ENCODE results near the gene GRID2. TPM values are rescaled to one million over a fixed set of nuclear protein-coding genes. Genes with fewer than 3 reads are reported as not detected.

GRID2 gene
- total and polyA plus RNA-seq, 2 experiments from 2014 or later = 0.12 TPM; not detected in 1

DNA sequence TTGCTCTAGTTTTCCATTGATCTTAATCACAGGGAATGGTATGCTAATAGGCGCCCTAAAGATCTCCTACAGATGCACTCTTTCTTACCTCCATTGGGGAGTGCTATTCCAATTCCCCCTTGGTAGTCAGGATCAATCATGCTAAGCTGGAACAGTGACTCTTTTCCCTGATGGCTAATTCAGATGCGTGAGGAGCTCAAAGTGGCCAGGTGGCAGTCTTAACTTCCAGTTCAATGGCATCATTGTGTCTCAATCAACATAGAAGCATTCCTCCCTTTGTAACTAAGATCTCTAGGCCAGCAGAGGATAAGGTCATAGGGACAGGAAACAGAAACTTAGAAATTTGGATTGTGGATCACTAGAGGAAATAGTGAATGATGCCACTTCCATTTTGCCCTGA, 216.8 kb downstream of the GRID2 start:
- H3K9me3 ChIP-seq (ENCODE audit: low read depth) = no peaks in the 10 kb centered on the region
- H3K4me1 ChIP-seq (ENCODE audit: low read depth) = peaks cover 32% of the 10 kb centered on the region
- no peak overlapping the region for H3K27ac ChIP-seq
- DNase-seq (ENCODE audit: low read depth in 1 of 2, low spot score in 1 of 2) = no peak
- no peaks in the 10 kb centered on the region for H3K27me3 ChIP-seq
- no peak overlapping the region for H3K4me3 ChIP-seq
- H3K36me3 ChIP-seq = no peaks in the 10 kb centered on the region
- TF ChIP-seq, protein P1, sequence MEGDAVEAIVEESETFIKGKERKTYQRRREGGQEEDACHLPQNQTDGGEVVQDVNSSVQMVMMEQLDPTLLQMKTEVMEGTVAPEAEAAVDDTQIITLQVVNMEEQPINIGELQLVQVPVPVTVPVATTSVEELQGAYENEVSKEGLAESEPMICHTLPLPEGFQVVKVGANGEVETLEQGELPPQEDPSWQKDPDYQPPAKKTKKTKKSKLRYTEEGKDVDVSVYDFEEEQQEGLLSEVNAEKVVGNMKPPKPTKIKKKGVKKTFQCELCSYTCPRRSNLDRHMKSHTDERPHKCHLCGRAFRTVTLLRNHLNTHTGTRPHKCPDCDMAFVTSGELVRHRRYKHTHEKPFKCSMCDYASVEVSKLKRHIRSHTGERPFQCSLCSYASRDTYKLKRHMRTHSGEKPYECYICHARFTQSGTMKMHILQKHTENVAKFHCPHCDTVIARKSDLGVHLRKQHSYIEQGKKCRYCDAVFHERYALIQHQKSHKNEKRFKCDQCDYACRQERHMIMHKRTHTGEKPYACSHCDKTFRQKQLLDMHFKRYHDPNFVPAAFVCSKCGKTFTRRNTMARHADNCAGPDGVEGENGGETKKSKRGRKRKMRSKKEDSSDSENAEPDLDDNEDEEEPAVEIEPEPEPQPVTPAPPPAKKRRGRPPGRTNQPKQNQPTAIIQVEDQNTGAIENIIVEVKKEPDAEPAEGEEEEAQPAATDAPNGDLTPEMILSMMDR (IDR thresholded peaks at IDR 0.05; ENCODE audit: low read depth, low read length) = no peak

DNA sequence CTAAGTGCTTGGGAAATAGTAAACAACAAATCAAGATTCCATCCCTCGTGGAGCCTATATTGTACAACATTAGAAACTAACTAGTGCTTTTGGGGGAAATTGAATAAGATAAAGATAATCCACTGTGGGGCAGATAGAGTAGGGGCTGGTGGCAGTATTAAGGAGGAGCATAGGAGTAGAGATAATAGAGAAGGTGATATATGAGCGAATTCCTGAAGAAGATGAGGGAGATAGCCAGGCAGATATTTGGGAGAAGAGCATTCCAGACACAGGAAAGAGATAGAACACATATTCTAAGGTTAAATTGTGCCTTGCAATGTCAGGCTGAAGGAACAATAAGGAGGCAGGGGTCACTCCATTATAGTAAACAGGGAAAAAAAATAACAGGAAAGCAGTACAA, 218.2 kb downstream of the GRID2 start:
- peak overlapping the region; percentile 94 for H3K27ac ChIP-seq
- TF ChIP-seq, protein P1 (IDR thresholded peaks at IDR 0.05; ENCODE audit: low read depth, low read length) = no peak
- H3K36me3 ChIP-seq = no peaks in the 10 kb centered on the region
- no peaks in the 10 kb centered on the region for H3K9me3 ChIP-seq (ENCODE audit: low read depth)
- no peaks in the 10 kb centered on the region for H3K27me3 ChIP-seq
- DNase-seq (ENCODE audit: low read depth in 1 of 2, low spot score in 1 of 2) = no peak
- peaks cover 32% of the 10 kb centered on the region for H3K4me1 ChIP-seq (ENCODE audit: low read depth)
- H3K4me3 ChIP-seq = no peak overlapping the region

DNA sequence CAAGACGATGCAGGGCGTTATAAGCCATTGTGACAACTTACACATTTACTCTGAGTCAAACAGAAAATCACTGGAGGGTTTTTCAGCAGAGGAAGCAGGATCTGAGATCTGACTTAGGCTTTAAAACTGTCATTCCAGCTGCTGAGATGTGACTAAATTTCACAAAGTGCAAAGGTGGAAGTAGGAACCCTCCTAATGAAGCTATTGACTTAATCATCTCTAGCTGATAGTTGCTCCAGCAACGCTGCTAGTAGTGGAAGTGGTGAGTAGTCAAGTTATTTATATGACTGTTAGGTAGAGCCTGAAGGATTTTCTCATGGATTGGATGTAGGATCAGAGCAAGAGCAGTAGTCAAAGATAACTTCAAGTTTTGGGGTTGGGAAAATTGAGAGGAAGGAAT, 218.6 kb downstream of the GRID2 start:
- peak in 1 of 2 donors; percentile 70 for DNase-seq (ENCODE audit: low read depth in 1 of 2, low spot score in 1 of 2)
- TF ChIP-seq, protein P1 (IDR thresholded peaks at IDR 0.05; ENCODE audit: low read depth, low read length) = no peak
- no peak overlapping the region for H3K4me3 ChIP-seq
- peaks cover 32% of the 10 kb centered on the region for H3K4me1 ChIP-seq (ENCODE audit: low read depth)
- peak overlapping the region; percentile 94 for H3K27ac ChIP-seq
- no peaks in the 10 kb centered on the region for H3K9me3 ChIP-seq (ENCODE audit: low read depth)
- H3K36me3 ChIP-seq = no peaks in the 10 kb centered on the region
- no peaks in the 10 kb centered on the region for H3K27me3 ChIP-seq

DNA sequence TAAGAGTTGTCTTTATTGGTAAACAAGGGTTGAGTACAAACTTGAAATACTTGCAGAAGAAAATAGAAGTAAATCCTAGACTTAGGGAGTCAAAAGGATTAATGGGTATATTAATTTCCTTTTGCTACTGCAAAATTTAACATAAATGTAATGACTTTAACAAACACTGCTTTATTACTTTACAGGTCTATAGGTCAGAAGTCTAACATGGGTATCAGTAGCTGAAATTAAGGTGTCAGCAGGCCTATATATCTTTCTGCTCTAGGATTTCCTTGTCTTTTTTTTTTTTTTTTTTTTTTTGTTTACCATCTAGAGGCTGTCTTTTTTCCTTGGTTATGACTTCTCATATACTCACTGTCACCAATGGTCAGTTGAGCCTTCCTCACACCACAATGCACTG, 220.4 kb downstream of the GRID2 start:
- no peaks in the 10 kb centered on the region for H3K9me3 ChIP-seq (ENCODE audit: low read depth)
- H3K27ac ChIP-seq = peak overlapping the region; percentile 94
- no peaks in the 10 kb centered on the region for H3K36me3 ChIP-seq
- no peak overlapping the region for H3K4me3 ChIP-seq
- no peaks in the 10 kb centered on the region for H3K27me3 ChIP-seq
- H3K4me1 ChIP-seq (ENCODE audit: low read depth) = peaks cover 32% of the 10 kb centered on the region
- TF ChIP-seq, protein P1 (IDR thresholded peaks at IDR 0.05; ENCODE audit: low read depth, low read length) = no peak
- DNase-seq (ENCODE audit: low read depth in 1 of 2, low spot score in 1 of 2) = no peak

DNA sequence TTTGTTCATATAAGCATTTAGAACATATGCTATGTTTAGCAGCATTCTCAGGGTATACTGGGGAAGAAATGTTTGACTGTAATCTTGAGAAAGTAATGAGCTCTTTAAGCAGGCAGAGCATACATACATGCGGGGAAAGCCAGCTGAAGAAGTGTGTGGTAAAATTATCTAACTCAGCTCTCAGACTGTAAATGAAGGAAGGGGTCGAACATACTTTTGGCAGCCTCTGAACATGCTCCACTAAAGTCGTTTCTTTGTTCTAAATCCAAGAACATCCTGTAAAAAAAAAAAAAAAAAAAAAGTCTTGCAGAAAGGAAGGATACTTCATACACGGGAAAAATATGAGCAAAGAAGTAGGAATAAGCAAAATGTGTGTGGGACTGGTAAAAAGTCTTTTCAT, 224.8 kb downstream of the GRID2 start:
- Histone ChIP-seq H3K36me3 (no peaks in the 10 kb centered on the region), H3K4me1 (ENCODE audit: low read depth) (peaks cover 5% of the 10 kb centered on the region), H3K27me3 (no peaks in the 10 kb centered on the region), H3K27ac (no peak overlapping the region), H3K9me3 (ENCODE audit: low read depth) (no peaks in the 10 kb centered on the region), H3K4me3 (no peak overlapping the region)
- TF ChIP-seq, protein P1 (IDR thresholded peaks at IDR 0.05; ENCODE audit: low read depth, low read length) = no peak
- no peak for DNase-seq (ENCODE audit: low read depth in 1 of 2, low spot score in 1 of 2)

DNA sequence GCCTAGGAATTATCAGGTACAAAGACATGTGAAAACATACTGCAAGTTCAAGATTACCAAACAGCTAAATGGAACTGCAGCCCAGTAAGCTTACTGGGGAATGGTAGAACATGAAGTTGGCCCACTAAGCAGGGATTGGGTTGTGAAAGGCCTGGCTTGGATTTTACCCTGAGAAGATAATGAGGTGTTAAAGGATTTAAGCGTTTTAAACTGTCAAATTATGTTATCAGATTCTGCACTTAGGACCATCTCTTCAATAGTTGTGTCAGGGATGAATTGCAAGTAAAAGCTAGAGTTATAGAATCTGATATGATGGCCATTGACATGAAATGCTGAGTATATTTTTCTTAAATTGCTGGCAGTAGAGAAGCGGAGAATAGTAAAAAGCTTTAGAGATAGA, 225.7 kb downstream of the GRID2 start:
- no peak for DNase-seq (ENCODE audit: low read depth in 1 of 2, low spot score in 1 of 2)
- H3K4me3 ChIP-seq = no peak overlapping the region
- H3K27ac ChIP-seq = no peak overlapping the region
- H3K4me1 ChIP-seq (ENCODE audit: low read depth) = no peaks in the 10 kb centered on the region
- H3K9me3 ChIP-seq (ENCODE audit: low read depth) = no peaks in the 10 kb centered on the region
- H3K36me3 ChIP-seq = no peaks in the 10 kb centered on the region
- no peaks in the 10 kb centered on the region for H3K27me3 ChIP-seq
- TF ChIP-seq, protein P1 (IDR thresholded peaks at IDR 0.05; ENCODE audit: low read depth, low read length) = no peak

All from cardiac muscle cell (in vitro differentiated cells and primary cell).